Ascending aorta (tissue), 2 donors: ENCODE data around the gene ADAMTSL3. TPM values are rescaled to one million over a fixed set of nuclear protein-coding genes. Genes with fewer than 3 reads are reported as not detected.

ENCODE experiments used
- DNase-seq, 2 donors: peaks; one replicate each; pipeline ENCODE4 v3.0.0-alpha.2; 2019; ENCODE audit warnings: low spot score in 2 of 2
- H3K27ac ChIP-seq, 2 donors: fragments of 200-600 bp; sonication (generic); one replicate each; pipeline ENCODE4 v1.5.1; 2016 to 2017; ENCODE audit warnings: mild to moderate bottlenecking in 1 of 2
- H3K27me3 ChIP-seq: fragments of 200-600 bp; sonication (generic); one replicate; pipeline ENCODE4 v1.5.1; 2017
- H3K36me3 ChIP-seq, 2 donors: fragments of 200-600 bp; sonication (generic); one replicate each; pipeline ENCODE4 v1.5.1; 2016
- H3K4me1 ChIP-seq, 2 donors: fragments of 200-600 bp; sonication (generic); one replicate each; pipeline ENCODE4 v1.5.1; 2016 to 2017; ENCODE audit warnings: mild to moderate bottlenecking in 1 of 2
- H3K4me3 ChIP-seq, 2 donors: fragments of 200-600 bp; sonication (generic); one replicate each; pipeline ENCODE4 v1.5.1; 2016 to 2017; ENCODE audit warnings: mild to moderate bottlenecking in 1 of 2
- H3K9me3 ChIP-seq, 2 donors: fragments of 200-600 bp; sonication (generic); one replicate each; pipeline ENCODE4 v1.5.1; 2016
- CTCF ChIP-seq, 3 experiments: fragments of 200-600 bp in 2 of 3; fragments of 450-650 bp in 1 of 3; sonication (generic) in 2 of 3; IDR thresholded peaks; one replicate each; pipeline ENCODE4 v1.5.1; 2016 to 2019; ENCODE audit warnings: antibody characterized with exemption in 3 of 3, mild to moderate bottlenecking in 1 of 3, moderate library complexity in 1 of 3
- intact Hi-C: fragments of 100-400 bp; cut with DNase I; formaldehyde crosslinking; loops from one replicate; pipeline ENCODE4 v1.15.1; 2023
- total RNA-seq: library from RNA; depleted of rRNA; stranded (reverse); fragments of >200 nt; gene quantifications from one replicate; pipeline ENCODE4 v1.1.0, GENCODE V29; 2016

ADAMTSL3 gene
- total RNA-seq, 1 donor from 2014 or later = 28.1 TPM

- no peak for TF ChIP-seq CTCF (IDR thresholded peaks at IDR 0.05)
- no peak overlapping the region for H3K27ac ChIP-seq
- peaks cover 0 to 12% of the 10 kb centered on the region in 2 donors for H3K4me1 ChIP-seq
- no peaks in the 10 kb centered on the region for H3K27me3 ChIP-seq
- DNase-seq = no peak
- no peaks in the 10 kb centered on the region for H3K36me3 ChIP-seq
- no peaks in the 10 kb centered on the region for H3K9me3 ChIP-seq
- no peak overlapping the region for H3K4me3 ChIP-seq
- intact Hi-C loops = no loop called here
Measured at GRCh38 chr15:83612226-83612625, 41.7 kb upstream of the ADAMTSL3 start.

GRCh38 chr15:83612898-83613635, 40.9 kb upstream of the ADAMTSL3 start:
- no peak for TF ChIP-seq CTCF (IDR thresholded peaks at IDR 0.05)
- DNase-seq = no peak
- no peaks in the 10 kb centered on the region for H3K36me3 ChIP-seq
- H3K27me3 ChIP-seq = no peaks in the 10 kb centered on the region
- no peak overlapping the region for H3K27ac ChIP-seq
- H3K4me3 ChIP-seq = no peak overlapping the region
- no peaks in the 10 kb centered on the region for H3K9me3 ChIP-seq
- H3K4me1 ChIP-seq = peaks cover 0 to 12% of the 10 kb centered on the region in 2 donors
- intact Hi-C loops = no loop called here

- DNase-seq = no peak
- Histone ChIP-seq H3K9me3 (no peaks in the 10 kb centered on the region), H3K27me3 (no peaks in the 10 kb centered on the region), H3K4me3 (no peak overlapping the region), H3K27ac (no peak overlapping the region), H3K36me3 (no peaks in the 10 kb centered on the region), H3K4me1 (peaks cover 0 to 12% of the 10 kb centered on the region in 2 donors)
- intact Hi-C loops = no loop called here
- no peak for TF ChIP-seq CTCF (IDR thresholded peaks at IDR 0.05)
Measured at GRCh38 chr15:83613714-83614113, 40.2 kb upstream of the ADAMTSL3 start.

GRCh38 chr15:83616840-83617239, 37.1 kb upstream of the ADAMTSL3 start:
- Histone ChIP-seq H3K9me3 (no peaks in the 10 kb centered on the region), H3K27me3 (no peaks in the 10 kb centered on the region), H3K4me3 (no peak overlapping the region), H3K4me1 (peaks cover 0 to 12% of the 10 kb centered on the region in 2 donors), H3K36me3 (no peaks in the 10 kb centered on the region), H3K27ac (no peak overlapping the region)
- TF ChIP-seq CTCF (IDR thresholded peaks at IDR 0.05) = no peak
- no peak for DNase-seq
- intact Hi-C loops = no loop called here

GRCh38 chr15:83626171-83626802, 27.6 kb upstream of the ADAMTSL3 start:
- no peak for DNase-seq
- Histone ChIP-seq H3K9me3 (no peaks in the 10 kb centered on the region), H3K27me3 (no peaks in the 10 kb centered on the region), H3K4me3 (no peak overlapping the region), H3K36me3 (no peaks in the 10 kb centered on the region), H3K27ac (no peak overlapping the region), H3K4me1 (no peaks in the 10 kb centered on the region)
- intact Hi-C loops = no loop called here
- no peak for TF ChIP-seq CTCF (IDR thresholded peaks at IDR 0.05)
